Hepatocyte (in vitro differentiated cells): ENCODE measurements around the gene SURF2. TPM values are rescaled to one million over a fixed set of nuclear protein-coding genes. Genes with fewer than 3 reads are reported as not detected.
A peak's percentile ranks its signal among the peaks of the same experiment; 100 is the strongest.
"Not testable (repeated sequence)": the region's sequence is repeated elsewhere in the genome, so short reads cannot be mapped to it uniquely, and the experiment has no call there.

Experiments
- DNase-seq: peaks from one replicate; pipeline ENCODE4 v3.0.0-alpha.2; 2016; ENCODE audit warnings: low spot score
- H2AFZ ChIP-seq: fragments of 200-600 bp; sonication (generic); 2 replicates; pipeline ENCODE4 v1.6.0; 2016; ENCODE audit warnings: antibody characterized with exemption, mild to moderate bottlenecking
- H3K27ac ChIP-seq: fragments of 200-600 bp; sonication (generic); 2 replicates; pipeline ENCODE4 v1.5.1; 2016; ENCODE audit warnings: mild to moderate bottlenecking
- H3K27me3 ChIP-seq: fragments of 200-600 bp; sonication (generic); 2 replicates; pipeline ENCODE4 v1.6.1; 2016
- H3K36me3 ChIP-seq: fragments of 200-600 bp; sonication (generic); replicated peaks from 2 replicates; pipeline ENCODE4 v1.5.1; 2016; ENCODE audit warnings: low read depth; ENCODE audit not compliant: insufficient read depth
- H3K4me1 ChIP-seq: fragments of 200-600 bp; sonication (generic); 2 replicates; pipeline ENCODE4 v1.5.1; 2016; ENCODE audit warnings: mild to moderate bottlenecking, moderate library complexity; ENCODE audit not compliant: insufficient read depth
- H3K4me2 ChIP-seq: fragments of 200-600 bp; sonication (generic); 2 replicates; pipeline ENCODE4 v1.6.0; 2016
- H3K4me3 ChIP-seq: fragments of 200-600 bp; sonication (generic); 2 replicates; pipeline ENCODE4 v1.5.1; 2016; ENCODE audit warnings: mild to moderate bottlenecking
- H3K79me2 ChIP-seq: fragments of 200-600 bp; sonication (generic); 2 replicates; pipeline ENCODE4 v1.6.0; 2017; ENCODE audit warnings: mild to moderate bottlenecking
- H3K9me2 ChIP-seq: fragments of 200-600 bp; sonication (generic); replicated peaks from 2 replicates; pipeline ENCODE4 v1.6.0; 2017; ENCODE audit warnings: mild to moderate bottlenecking; ENCODE audit not compliant: insufficient read depth
- H3K9me3 ChIP-seq: fragments of 200-600 bp; sonication (generic); 2 replicates; pipeline ENCODE4 v1.5.1; 2016; ENCODE audit warnings: low read depth, mild to moderate bottlenecking
- H4K20me1 ChIP-seq: fragments of 200-600 bp; sonication (generic); 2 replicates; pipeline ENCODE4 v1.6.0; 2016; ENCODE audit warnings: mild to moderate bottlenecking; ENCODE audit not compliant: insufficient read depth, poor library complexity, severe bottlenecking
- EZH2 ChIP-seq: fragments of 200-600 bp; sonication (generic); IDR thresholded peaks from 2 replicates; pipeline ENCODE4 v1.6.1; 2016; ENCODE audit warnings: antibody characterized with exemption, mild to moderate bottlenecking, borderline replicate concordance
- EZH2phosphoT487 ChIP-seq: fragments of 200-600 bp; sonication (generic); IDR thresholded peaks from one replicate; pipeline ENCODE4 v1.6.1; 2018; ENCODE audit warnings: antibody characterized with exemption, mild to moderate bottlenecking, low read depth, moderate library complexity; ENCODE audit not compliant: unreplicated experiment, severe bottlenecking
- WGBS: methylation state at CpG from one replicate; pipeline ENCODE4 v1.1.6; 2016; ENCODE audit warnings: low lambda C conversion rate; ENCODE audit errors: missing lambda C conversion rate; 5-methylcytosine and 5-hydroxymethylcytosine counted together
- polyA plus RNA-seq: library from polyadenylated mRNA; unstranded; fragments of >200 nt; fragmentation: Nextera tagmentation; extraction: Ambion mirVana; gene quantifications from 2 replicates; pipeline ENCODE4 v1.2.1, GENCODE V29; 2016
- total RNA-seq: library from RNA; depleted of rRNA; stranded (reverse); fragments of >200 nt; gene quantifications from 2 replicates; pipeline ENCODE4 v1.2.3, GENCODE V29; 2014
- TF ChIP-seq, protein P1 (sequence below): fragments of 200-600 bp; sonication (generic); IDR thresholded peaks from 2 replicates; pipeline ENCODE4 v1.5.1; 2016; ENCODE audit warnings: antibody characterized with exemption, mild to moderate bottlenecking; ENCODE audit not compliant: poor library complexity

Gene SURF2
- total and polyA plus RNA-seq, 2 experiments from 2014 or later, result 13.6 to 22.9 TPM

DNA sequence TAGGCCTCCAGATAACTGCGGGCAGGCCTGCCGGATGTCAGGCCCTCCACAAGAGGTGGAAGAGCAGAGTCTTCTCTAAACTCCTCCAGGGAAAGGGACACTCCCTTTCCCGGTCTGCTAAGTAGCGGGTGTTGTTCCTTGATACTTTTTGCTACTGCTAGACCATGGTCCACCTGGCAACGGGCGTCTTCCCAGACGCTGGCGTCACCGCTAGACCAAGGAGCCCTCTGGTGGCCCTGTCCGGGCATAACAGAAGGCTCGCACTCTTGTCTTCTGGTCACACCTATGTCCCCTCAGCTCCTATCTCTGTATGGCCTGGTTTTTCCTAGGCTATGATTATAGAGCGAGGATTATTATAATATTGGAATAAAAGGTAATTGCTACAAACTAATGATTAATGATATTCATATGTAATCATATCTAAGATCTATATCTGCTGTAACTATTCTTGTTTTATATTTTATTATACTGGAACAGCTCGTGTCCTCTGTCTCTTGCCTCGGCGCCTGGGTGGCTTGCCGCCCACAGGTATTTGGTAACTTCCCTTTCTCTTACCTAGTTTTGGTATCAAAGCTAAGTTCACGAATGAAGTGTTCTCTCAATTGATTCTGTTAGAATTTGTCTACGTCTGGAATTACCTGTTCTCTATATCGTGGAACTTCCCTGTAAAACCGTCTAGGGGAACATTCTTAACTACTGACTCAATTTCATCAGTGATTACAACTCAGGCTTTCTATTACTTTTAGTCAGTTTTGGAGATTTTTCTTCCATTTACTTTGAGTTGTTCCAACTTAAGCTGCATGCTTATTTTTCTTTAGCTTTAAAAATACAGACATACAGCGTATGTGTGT is 26.8 kb upstream of the SURF2 start:
- WGBS, result 58% methylated on average over 21 of the region's 21 CpGs
- H3K4me1 ChIP-seq, H3K27ac ChIP-seq, H3K4me3 ChIP-seq, H4K20me1 ChIP-seq, DNase-seq, H2AFZ ChIP-seq, H3K36me3 ChIP-seq, H3K9me3 ChIP-seq, H3K4me2 ChIP-seq, H3K9me2 ChIP-seq, H3K27me3 ChIP-seq: not testable (repeated sequence)
- peaks cover 15% of the 10 kb centered on the region for H3K79me2 ChIP-seq
- TF ChIP-seq, protein P1, sequence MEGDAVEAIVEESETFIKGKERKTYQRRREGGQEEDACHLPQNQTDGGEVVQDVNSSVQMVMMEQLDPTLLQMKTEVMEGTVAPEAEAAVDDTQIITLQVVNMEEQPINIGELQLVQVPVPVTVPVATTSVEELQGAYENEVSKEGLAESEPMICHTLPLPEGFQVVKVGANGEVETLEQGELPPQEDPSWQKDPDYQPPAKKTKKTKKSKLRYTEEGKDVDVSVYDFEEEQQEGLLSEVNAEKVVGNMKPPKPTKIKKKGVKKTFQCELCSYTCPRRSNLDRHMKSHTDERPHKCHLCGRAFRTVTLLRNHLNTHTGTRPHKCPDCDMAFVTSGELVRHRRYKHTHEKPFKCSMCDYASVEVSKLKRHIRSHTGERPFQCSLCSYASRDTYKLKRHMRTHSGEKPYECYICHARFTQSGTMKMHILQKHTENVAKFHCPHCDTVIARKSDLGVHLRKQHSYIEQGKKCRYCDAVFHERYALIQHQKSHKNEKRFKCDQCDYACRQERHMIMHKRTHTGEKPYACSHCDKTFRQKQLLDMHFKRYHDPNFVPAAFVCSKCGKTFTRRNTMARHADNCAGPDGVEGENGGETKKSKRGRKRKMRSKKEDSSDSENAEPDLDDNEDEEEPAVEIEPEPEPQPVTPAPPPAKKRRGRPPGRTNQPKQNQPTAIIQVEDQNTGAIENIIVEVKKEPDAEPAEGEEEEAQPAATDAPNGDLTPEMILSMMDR, result peak; percentile 56

DNA sequence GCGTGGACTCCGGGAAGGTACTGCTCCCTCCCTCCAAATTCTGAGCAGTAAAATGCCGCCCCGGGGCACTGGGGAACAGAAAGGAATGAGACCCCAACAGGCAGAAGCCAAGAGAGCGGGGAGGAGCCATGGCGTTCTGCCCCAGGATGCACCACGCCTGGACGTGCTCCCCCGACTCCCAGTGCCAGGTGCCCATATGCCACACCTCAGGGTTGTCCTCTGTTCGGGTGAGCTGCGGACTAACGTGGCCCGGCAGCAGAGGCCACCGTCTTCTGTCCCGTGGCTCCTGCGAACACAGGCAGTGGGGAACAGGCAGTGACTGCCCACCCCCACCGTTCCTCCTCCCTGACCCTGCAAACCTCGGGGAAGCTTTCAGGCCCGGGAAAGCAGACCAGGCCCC is 25.1 kb upstream of the SURF2 start:
- Histone ChIP-seq H4K20me1 (no peaks in the 10 kb centered on the region), H3K4me2 (no peak overlapping the region), H3K79me2 (peaks cover 28% of the 10 kb centered on the region), H3K4me3 (no peak overlapping the region), H2AFZ (no peak overlapping the region), H3K27ac (no peak overlapping the region), H3K9me2 (no peaks in the 10 kb centered on the region), H3K36me3 (no peaks in the 10 kb centered on the region), H3K9me3 (no peaks in the 10 kb centered on the region), H3K4me1 (peaks cover 9% of the 10 kb centered on the region), H3K27me3 (no peaks in the 10 kb centered on the region)
- TF ChIP-seq, protein P1, result no peak
- TF ChIP-seq EZH2phosphoT487 (no peak), EZH2 (no peak)
- no peak for DNase-seq
- WGBS, result 92% methylated on average over 18 of the region's 19 CpGs

DNA sequence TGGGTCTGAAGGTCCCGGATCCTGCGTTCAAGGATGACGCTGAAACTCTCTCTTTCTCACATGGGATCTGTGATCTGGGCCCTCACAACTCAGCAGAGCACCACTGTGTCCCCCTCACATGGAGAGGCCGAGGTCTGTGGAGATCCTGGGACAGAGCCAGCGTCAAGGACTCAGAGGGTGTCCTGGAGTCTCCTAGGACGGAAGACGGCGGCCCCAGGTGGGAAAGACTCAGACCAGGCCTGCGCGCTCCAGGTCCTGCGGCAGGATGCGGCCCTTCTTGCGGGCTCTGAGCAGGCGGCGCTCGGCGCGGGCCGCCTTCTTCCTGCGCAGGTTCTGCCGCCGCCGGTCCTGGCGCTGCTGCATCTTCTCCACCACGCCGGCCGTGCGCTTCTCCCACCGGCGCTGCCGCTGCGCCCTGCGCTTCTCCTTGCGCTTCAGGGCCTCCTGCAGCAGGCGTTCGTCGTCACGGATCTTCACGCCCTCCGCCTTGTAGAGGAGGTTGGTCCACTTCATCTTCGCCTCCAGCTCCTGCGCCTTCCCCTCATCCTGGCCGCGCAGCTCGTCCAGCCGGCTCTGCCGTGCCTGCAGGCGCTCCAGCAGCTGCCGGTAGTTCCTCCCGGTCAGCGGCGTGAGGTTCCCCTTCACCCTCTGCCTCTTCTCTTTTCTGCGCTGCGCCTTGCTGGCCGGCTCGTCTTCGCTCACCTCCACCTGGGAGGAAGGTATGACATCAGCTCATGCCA is 24.5 kb upstream of the SURF2 start:
- H2AFZ ChIP-seq, result no peak overlapping the region
- H3K79me2 ChIP-seq, result peaks cover 28% of the 10 kb centered on the region
- H3K27me3 ChIP-seq, result no peaks in the 10 kb centered on the region
- H3K9me2 ChIP-seq, result no peaks in the 10 kb centered on the region
- no peaks in the 10 kb centered on the region for H4K20me1 ChIP-seq
- no peak for TF ChIP-seq EZH2
- TF ChIP-seq EZH2phosphoT487, result no peak
- TF ChIP-seq, protein P1, result no peak
- DNase-seq, result no peak
- H3K9me3 ChIP-seq, result no peaks in the 10 kb centered on the region
- H3K4me3 ChIP-seq, result no peak overlapping the region
- H3K27ac ChIP-seq, result no peak overlapping the region
- no peaks in the 10 kb centered on the region for H3K36me3 ChIP-seq
- H3K4me1 ChIP-seq, result peaks cover 9% of the 10 kb centered on the region
- H3K4me2 ChIP-seq, result no peak overlapping the region
- 97% methylated on average over 47 of the region's 57 CpGs for WGBS
